ENCODE data around the gene DIP2C.

DIP2C gene

GRCh38 chr10:595473-595872 lies 94.0 kb downstream of the DIP2C start:
- no peak for TF ChIP-seq CTCF (IDR thresholded peaks at IDR 0.05; ENCODE audit: low read depth, low read length, missing control alignments)
- no peaks in the 10 kb centered on the region for H3K36me3 ChIP-seq (replicated peaks)
- DNase-seq = no peak
- H3K4me3 ChIP-seq (ENCODE audit: low read depth, low read length) = no peak overlapping the region
- in situ Hi-C loops (cut with HindIII; ENCODE audit: low pct_ligation_motif_present, low sequenced_read_pairs) = no loop called here
- no peak overlapping the region for H3K27ac ChIP-seq
- H3K27me3 ChIP-seq (replicated peaks) = no peaks in the 10 kb centered on the region

GRCh38 chr10:594584-595270 lies 94.7 kb downstream of the DIP2C start:
- in situ Hi-C loops (cut with HindIII; ENCODE audit: low pct_ligation_motif_present, low sequenced_read_pairs) = no loop called here
- Histone ChIP-seq H3K27me3 (replicated peaks) (no peaks in the 10 kb centered on the region), H3K36me3 (replicated peaks) (no peaks in the 10 kb centered on the region), H3K27ac (no peak overlapping the region), H3K4me3 (ENCODE audit: low read depth, low read length) (no peak overlapping the region)
- no peak for TF ChIP-seq CTCF (IDR thresholded peaks at IDR 0.05; ENCODE audit: low read depth, low read length, missing control alignments)
- no peak for DNase-seq

GRCh38 chr10:593901-594457 lies 95.5 kb downstream of the DIP2C start:
- Histone ChIP-seq H3K4me3 (ENCODE audit: low read depth, low read length) (no peak overlapping the region), H3K27me3 (replicated peaks) (no peaks in the 10 kb centered on the region), H3K36me3 (replicated peaks) (no peaks in the 10 kb centered on the region), H3K27ac (no peak overlapping the region)
- DNase-seq = peak; percentile 11
- no peak for TF ChIP-seq CTCF (IDR thresholded peaks at IDR 0.05; ENCODE audit: low read depth, low read length, missing control alignments)
- in situ Hi-C loops (cut with HindIII; ENCODE audit: low pct_ligation_motif_present, low sequenced_read_pairs) = no loop called here

- no peak overlapping the region for H3K4me3 ChIP-seq (ENCODE audit: low read depth, low read length)
- DNase-seq = no peak
- in situ Hi-C loops (cut with HindIII; ENCODE audit: low pct_ligation_motif_present, low sequenced_read_pairs) = no loop called here
- TF ChIP-seq CTCF (IDR thresholded peaks at IDR 0.05; ENCODE audit: low read depth, low read length, missing control alignments) = no peak
- no peaks in the 10 kb centered on the region for H3K36me3 ChIP-seq (replicated peaks)
- no peak overlapping the region for H3K27ac ChIP-seq
- H3K27me3 ChIP-seq (replicated peaks) = no peaks in the 10 kb centered on the region
Measured at GRCh38 chr10:593421-593820, 96.0 kb downstream of the DIP2C start.

- no peaks in the 10 kb centered on the region for H3K27me3 ChIP-seq (replicated peaks)
- no peak overlapping the region for H3K27ac ChIP-seq
- H3K4me3 ChIP-seq (ENCODE audit: low read depth, low read length) = no peak overlapping the region
- TF ChIP-seq CTCF (IDR thresholded peaks at IDR 0.05; ENCODE audit: low read depth, low read length, missing control alignments) = no peak
- H3K36me3 ChIP-seq (replicated peaks) = no peaks in the 10 kb centered on the region
- DNase-seq = no peak
- in situ Hi-C loops (cut with HindIII; ENCODE audit: low pct_ligation_motif_present, low sequenced_read_pairs) = no loop called here
Measured at GRCh38 chr10:593016-593415, 96.5 kb downstream of the DIP2C start.

- Histone ChIP-seq H3K27ac (no peak overlapping the region), H3K36me3 (replicated peaks) (no peaks in the 10 kb centered on the region), H3K27me3 (replicated peaks) (no peaks in the 10 kb centered on the region), H3K4me3 (ENCODE audit: low read depth, low read length) (no peak overlapping the region)
- in situ Hi-C loops (cut with HindIII; ENCODE audit: low pct_ligation_motif_present, low sequenced_read_pairs) = no loop called here
- TF ChIP-seq CTCF (IDR thresholded peaks at IDR 0.05; ENCODE audit: low read depth, low read length, missing control alignments) = no peak
- DNase-seq = no peak
Measured at GRCh38 chr10:591646-592045, 97.8 kb downstream of the DIP2C start.

All from brain microvascular endothelial cell (primary cell).